SK-N-SH (cell line): Measurements from ENCODE around the gene MASP1. TPM values are rescaled to one million over a fixed set of nuclear protein-coding genes. Genes with fewer than 3 reads are reported as not detected.
"Not testable (repeated sequence)": the region's sequence is repeated elsewhere in the genome, so short reads cannot be mapped to it uniquely, and the experiment has no call there.

Experiments used
- CTCF ChIA-PET: fragments of 300-600, 350-600 bp; formaldehyde crosslinking; extraction: SDS; loops from one replicate; lab custom pipeline; 2021; lab: Yijun Ruan, JAX
- POLR2A ChIA-PET: fragments of 350-600 bp; sonication (Branson Sonifier 250); formaldehyde crosslinking; extraction: SDS; loops from one replicate; lab custom pipeline; 2020; ENCODE audit warnings: antibody characterized with exemption, inconsistent platforms; lab: Yijun Ruan, JAX
- DNase-seq: peaks from one replicate; pipeline ENCODE4 v3.0.0; 2012
- H2AFZ ChIP-seq: fragments of 200-600 bp; sonication (generic); 2 replicates; pipeline ENCODE4 v1.8.1; 2016; ENCODE audit warnings: antibody characterized with exemption, mild to moderate bottlenecking, low read depth
- H3F3A ChIP-seq: fragments of 200-600 bp; sonication (generic); replicated peaks from 2 replicates; pipeline ENCODE3; 2016; ENCODE audit warnings: antibody characterized with exemption, mild to moderate bottlenecking; ENCODE audit not compliant: insufficient read depth
- H3K27ac ChIP-seq, 2 experiments: fragments of 200-500 bp in 1 of 2; fragments of 200-600 bp in 1 of 2; sonication (Bioruptor generic) in 1 of 2; sonication (generic), shearing (Covaris generic) in 1 of 2; 2 replicates each; pipeline versions ENCODE4 v1.5.1 to v1.6.1; 2014 to 2016; ENCODE audit warnings: low read depth in 2 of 2, inconsistent platforms in 1 of 2, low read length in 1 of 2, mild to moderate bottlenecking in 1 of 2, mixed read lengths in 1 of 2
- H3K27me3 ChIP-seq: fragments of 200-600 bp; sonication (generic), shearing (Covaris generic); 2 replicates; pipeline ENCODE4 v1.6.1; 2016; ENCODE audit warnings: mixed run types; ENCODE audit not compliant: insufficient read depth
- H3K36me3 ChIP-seq, 2 experiments: fragments of 200-500 bp in 1 of 2; fragments of 200-600 bp in 1 of 2; sonication (Bioruptor generic) in 1 of 2; sonication (generic) in 1 of 2; replicated peaks in 1 of 2; 2 replicates each; pipeline versions ENCODE3 to v1.5.1; 2014 to 2016; ENCODE audit warnings: low read length in 1 of 2, mild to moderate bottlenecking in 1 of 2; ENCODE audit not compliant: insufficient read depth in 2 of 2, control insufficient read depth in 1 of 2
- H3K4me1 ChIP-seq, 2 experiments: fragments of 200-500 bp in 1 of 2; fragments of 200-600 bp in 1 of 2; sonication (Bioruptor generic) in 1 of 2; sonication (generic), shearing (Covaris generic) in 1 of 2; 2 replicates each; pipeline versions ENCODE4 v1.5.1 to v1.6.1; 2014 to 2016; ENCODE audit warnings: low read depth in 1 of 2, low read length in 1 of 2, mixed run types in 1 of 2; ENCODE audit not compliant: insufficient read depth in 2 of 2, control insufficient read depth in 1 of 2
- H3K4me2 ChIP-seq: fragments of 200-600 bp; sonication (generic), shearing (Covaris generic); 2 replicates; pipeline ENCODE4 v1.6.1; 2017; ENCODE audit warnings: mixed run types
- H3K4me3 ChIP-seq, 2 experiments: fragments of 200-500 bp in 1 of 2; fragments of 200-600 bp in 1 of 2; sonication (Bioruptor generic) in 1 of 2; sonication (generic), shearing (Covaris generic) in 1 of 2; 2 replicates each; pipeline versions ENCODE4 v1.5.1 to v1.8.1; 2014 to 2016; ENCODE audit warnings: low read depth in 2 of 2, inconsistent platforms in 1 of 2, low read length in 1 of 2, mild to moderate bottlenecking in 1 of 2, mixed read lengths in 1 of 2, moderate library complexity in 1 of 2
- H3K79me2 ChIP-seq: fragments of 200-600 bp; sonication (generic); 2 replicates; pipeline ENCODE4 v1.8.1; 2017; ENCODE audit warnings: mild to moderate bottlenecking; ENCODE audit not compliant: insufficient read depth
- H3K9ac ChIP-seq: fragments of 200-600 bp; sonication (generic); 2 replicates; pipeline ENCODE4 v1.6.1; 2017; ENCODE audit warnings: mixed run types
- H3K9me2 ChIP-seq: fragments of 200-600 bp; sonication (generic); 2 replicates; pipeline ENCODE4 v1.6.1; 2017; ENCODE audit warnings: mixed run types
- H3K9me3 ChIP-seq: fragments of 200-600 bp; sonication (generic); 2 replicates; pipeline ENCODE4 v1.6.1; 2017; ENCODE audit warnings: mixed run types, mild to moderate bottlenecking, moderate library complexity
- H4K20me1 ChIP-seq: fragments of 200-600 bp; sonication (generic); 2 replicates; pipeline ENCODE4 v1.6.1; 2017; ENCODE audit warnings: mild to moderate bottlenecking, mixed run types; ENCODE audit not compliant: insufficient read depth
- ELF1 ChIP-seq: IDR thresholded peaks from 2 replicates; pipeline ENCODE4 v1.4.0; 2012
- FOSL2 ChIP-seq: IDR thresholded peaks from 2 replicates; pipeline ENCODE4 v1.4.0; 2012; ENCODE audit warnings: low read depth, mild to moderate bottlenecking, moderate library complexity, borderline replicate concordance
- FOXJ3 ChIP-seq: sonication (generic); formaldehyde crosslinking; IDR thresholded peaks from 2 replicates; pipeline ENCODE4 v1.5.1; 2020; ENCODE audit warnings: mild to moderate bottlenecking, missing genetic modification reagents
- GABPA ChIP-seq: IDR thresholded peaks from 2 replicates; pipeline ENCODE4 v1.4.0; 2012; ENCODE audit warnings: low read depth, mild to moderate bottlenecking
- GATA2 ChIP-seq: sonication (generic); formaldehyde crosslinking; IDR thresholded peaks from 2 replicates; pipeline ENCODE4 v1.5.0; 2020; ENCODE audit warnings: mild to moderate bottlenecking, missing genetic modification reagents
- MEF2A ChIP-seq: IDR thresholded peaks from 2 replicates; pipeline ENCODE4 v1.4.0; 2012; ENCODE audit warnings: low read depth, borderline replicate concordance
- RCOR1 ChIP-seq: fragments of 150-350 bp; IDR thresholded peaks from 2 replicates; pipeline ENCODE4 v1.6.1; 2017; ENCODE audit warnings: antibody characterized with exemption, low read length
- RFX5 ChIP-seq: IDR thresholded peaks from 2 replicates; pipeline ENCODE4 v1.6.1; 2012; ENCODE audit warnings: mild to moderate bottlenecking, improper control_type of control experiment, low read length
- RXRA ChIP-seq: IDR thresholded peaks from 2 replicates; pipeline ENCODE4 v1.4.0; 2012; ENCODE audit warnings: low read depth, mild to moderate bottlenecking, borderline replicate concordance
- SIN3A ChIP-seq: IDR thresholded peaks from 2 replicates; pipeline ENCODE4 v1.6.1; 2012; ENCODE audit warnings: low read depth, mild to moderate bottlenecking, low read length, moderate library complexity, borderline replicate concordance
- TAF1 ChIP-seq: IDR thresholded peaks from 2 replicates; pipeline ENCODE4 v1.6.1; 2012; ENCODE audit warnings: low read depth, mild to moderate bottlenecking, low read length, moderate library complexity, borderline replicate concordance
- USF2 ChIP-seq: fragments of 150-350 bp; IDR thresholded peaks from 2 replicates; pipeline ENCODE4 v1.6.1; 2017; ENCODE audit warnings: antibody characterized with exemption, low read length, low read depth, borderline replicate concordance
- YY1 ChIP-seq: IDR thresholded peaks from 2 replicates; pipeline ENCODE4 v1.4.0; 2012; ENCODE audit warnings: low read depth, mild to moderate bottlenecking
- WGBS: methylation state at CpG from one replicate; pipeline ENCODE4 v1.1.6; 2017; ENCODE audit warnings: low lambda C conversion rate; 5-methylcytosine and 5-hydroxymethylcytosine counted together
- polyA plus RNA-seq, 3 experiments: library from polyadenylated mRNA; depleted of rRNA; stranded (reverse); fragments of >200 nt; gene quantifications; 2 replicates each; pipeline ENCODE4 v1.2.3, GENCODE V29; 2012

MASP1 gene
- polyA plus RNA-seq, 1 of the 3 experiments (the other 2 are of a cell fraction): not detected

DNA sequence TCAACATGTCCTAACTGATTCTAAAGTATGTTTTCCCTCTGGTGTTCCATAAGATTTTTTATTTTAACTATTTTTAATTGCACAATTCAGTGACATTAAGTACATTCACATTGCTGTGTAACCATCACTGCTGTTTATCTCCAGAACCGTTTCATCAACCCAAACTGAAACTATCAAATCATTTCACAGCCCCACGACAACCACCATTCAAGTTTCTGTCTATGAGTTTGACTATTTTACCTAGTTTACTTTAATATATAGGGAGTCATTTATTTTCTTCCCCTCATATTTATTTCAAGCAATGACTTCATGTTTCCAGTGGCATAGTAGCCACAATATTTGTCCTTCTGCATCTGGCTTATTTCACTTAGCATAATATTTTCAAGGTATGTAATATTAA is 85.9 kb downstream of the MASP1 start (continued):
- no peak for TF ChIP-seq TAF1
- TF ChIP-seq GATA2: no peak
- TF ChIP-seq FOXJ3: no peak
- TF ChIP-seq ELF1: no peak

DNA sequence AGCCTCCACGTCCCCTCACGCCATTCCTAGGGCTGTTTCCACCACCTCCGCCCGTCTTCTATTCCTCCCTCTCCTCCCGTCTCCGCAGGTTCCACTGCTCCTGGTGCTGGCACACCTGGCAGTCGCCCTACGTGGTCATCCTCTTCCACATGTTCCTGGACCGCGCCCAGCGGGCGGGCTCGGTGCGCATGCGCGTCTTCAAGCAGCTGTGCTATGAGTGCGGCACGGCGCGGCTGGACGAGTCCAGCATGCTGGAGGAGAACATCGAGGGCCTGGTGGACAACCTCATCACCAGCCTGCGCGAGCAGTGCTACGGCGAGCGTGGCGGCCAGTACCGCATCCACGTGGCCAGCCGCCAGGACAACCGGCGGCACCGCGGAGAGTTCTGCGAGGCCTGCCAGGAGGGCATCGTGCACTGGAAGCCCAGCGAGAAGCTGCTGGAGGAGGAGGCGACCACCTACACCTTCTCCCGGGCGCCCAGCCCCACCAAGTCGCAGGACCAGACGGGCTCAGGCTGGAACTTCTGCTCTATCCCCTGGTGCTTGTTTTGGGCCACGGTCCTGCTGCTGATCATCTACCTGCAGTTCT is 92.0 kb downstream of the MASP1 start:
- POLR2A ChIA-PET, DNase-seq, H3K9ac ChIP-seq, H4K20me1 ChIP-seq, H3K9me2 ChIP-seq, H2AFZ ChIP-seq, H3K79me2 ChIP-seq, H3F3A ChIP-seq, H3K9me3 ChIP-seq, H3K27ac ChIP-seq, H3K4me2 ChIP-seq, H3K36me3 ChIP-seq, H3K4me3 ChIP-seq, H3K4me1 ChIP-seq: not testable (repeated sequence)
- WGBS: 58% methylated on average over 23 of the region's 44 CpGs
- CTCF ChIA-PET: interaction anchor here (1.2 to 1.3 kb wide), 2 partner anchors 19 to 21 kb away, joined by 3 read pairs; no protein-coding TSS in a partner anchor
- peaks cover 50% of the 10 kb centered on the region; the same call in 1 of the 2 replicates for H3K27me3 ChIP-seq

GRCh38 chr3:187198490-187198889 is 93.0 kb downstream of the MASP1 start:
- H3K9ac ChIP-seq: no peak overlapping the region
- CTCF ChIA-PET: interaction anchor here (0.7 kb wide), 1 partner anchor 23 kb away, joined by 3 read pairs; no protein-coding TSS in a partner anchor
- POLR2A ChIA-PET: no interaction called here

DNA sequence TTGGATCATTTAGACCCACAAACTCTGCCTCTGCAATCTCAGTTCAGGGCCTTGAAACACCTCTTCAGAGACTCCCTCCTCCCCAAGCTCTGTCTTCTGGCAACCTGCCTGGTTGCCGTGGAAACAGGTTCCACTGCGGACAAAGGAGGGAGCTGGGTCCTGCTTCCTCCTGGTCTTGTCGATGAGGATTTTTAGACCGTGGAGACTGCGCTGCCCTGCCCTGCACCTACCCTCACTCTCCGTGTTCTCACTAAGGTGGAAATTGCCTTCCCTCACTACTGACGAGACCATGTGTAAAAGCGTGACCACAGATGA is 94.2 kb downstream of the MASP1 start, which contains the start of gene RTP1:
Gene RTP1 (plus strand): TSS at position 152 of the 315 bp plus-strand sequence. CDS start 30 bp downstream, at position 182.
- DNase-seq: peak; percentile 25
- WGBS: 28% methylated on average over 8 of the region's 8 CpGs
- no peak within 1 kb of the TSS for H3K27ac ChIP-seq
- H3K4me1 ChIP-seq: no peaks in the 10 kb centered on the region
- H3K4me3 ChIP-seq: no peak within 1 kb of the TSS
- TF ChIP-seq USF2: no peak
- no peak for TF ChIP-seq RCOR1
- TF ChIP-seq, all 33 proteins: peak for 0
- Histone ChIP-seq H3F3A (no peaks in the 10 kb centered on the region), H3K27me3 (peaks cover 37% of the 10 kb centered on the region; the same call in 1 of the 2 replicates), H3K9ac (no peak within 1 kb of the TSS), H3K79me2 (no peaks in the 10 kb centered on the region), H3K4me2 (no peak within 1 kb of the TSS), H3K9me2 (no peaks in the 10 kb centered on the region), H3K36me3 (no peaks in the 10 kb centered on the region), H3K9me3 (no peaks in the 10 kb centered on the region), H2AFZ (no peak within 1 kb of the TSS), H4K20me1 (no peaks in the 10 kb centered on the region)
- ChIA-PET POLR2A (no interaction called here), CTCF (no interaction called here)

More at GRCh38 chr3:187198490-187198889, 93.0 kb downstream of the MASP1 start:
- Histone ChIP-seq H2AFZ (no peak overlapping the region), H3K27me3 (peaks cover 42% of the 10 kb centered on the region; the same call in 1 of the 2 replicates), H3K9me3 (no peaks in the 10 kb centered on the region), H3K4me2 (no peak overlapping the region), H3K79me2 (no peaks in the 10 kb centered on the region), H4K20me1 (no peaks in the 10 kb centered on the region), H3K9me2 (no peaks in the 10 kb centered on the region), H3K27ac (no peak overlapping the region), H3K4me1 (no peaks in the 10 kb centered on the region), H3K4me3 (no peak overlapping the region), H3K36me3 (no peaks in the 10 kb centered on the region), H3F3A (no peaks in the 10 kb centered on the region)
- 75% methylated on average over 4 of the region's 4 CpGs for WGBS
- TF ChIP-seq FOXJ3 (no peak), YY1 (no peak), MEF2A (no peak), RXRA (no peak), FOSL2 (no peak), SIN3A (no peak), RFX5 (no peak), GABPA (no peak)
- no peak for DNase-seq
